Cardiac fibroblast (primary cell): ENCODE measurements around the gene IFI27L2.
A peak's percentile ranks its signal among the peaks of the same experiment; 100 is the strongest.

Source experiments
- DNase-seq, 2 donors: peaks; one replicate each; pipeline versions ENCODE4 v3.0.0 to v3.0.0-alpha.2; 2010; ENCODE audit warnings: low read depth in 2 of 2
- H3K4me3 ChIP-seq, 2 donors: replicated peaks in 1 of 2; 1 replicate in 1 of 2; 2 replicates in 1 of 2; pipeline ENCODE4 v1.5.1; 2011; ENCODE audit warnings: low read depth in 2 of 2, low read length in 2 of 2, mild to moderate bottlenecking in 2 of 2, moderate library complexity in 1 of 2
- CTCF ChIP-seq: IDR thresholded peaks from one replicate; pipeline ENCODE4 v1.5.1; 2011; ENCODE audit warnings: low read depth, mild to moderate bottlenecking, low read length, inconsistent platforms

IFI27L2 gene

GRCh38 chr14:94143239-94143638 is 13.8 kb upstream of the IFI27L2 start:
- no peak overlapping the region for H3K4me3 ChIP-seq
- no peak for DNase-seq
- peak; percentile 48 for TF ChIP-seq CTCF

- TF ChIP-seq CTCF: no peak
- DNase-seq: no peak
These were observed 13.4 kb upstream of the IFI27L2 start for GRCh38 chr14:94142836-94143235.

GRCh38 chr14:94142247-94142646 is 12.8 kb upstream of the IFI27L2 start:
- no peak overlapping the region for H3K4me3 ChIP-seq
- DNase-seq: no peak
- no peak for TF ChIP-seq CTCF

More at GRCh38 chr14:94142836-94143235, 13.4 kb upstream of the IFI27L2 start:
- H3K4me3 ChIP-seq: no peak overlapping the region

GRCh38 chr14:94139421-94139820 is 10.0 kb upstream of the IFI27L2 start:
- TF ChIP-seq CTCF: no peak
- H3K4me3 ChIP-seq: no peak overlapping the region
- DNase-seq: no peak

GRCh38 chr14:94139006-94139405 is 9.6 kb upstream of the IFI27L2 start:
- TF ChIP-seq CTCF: no peak
- no peak for DNase-seq

GRCh38 chr14:94138251-94138650 is 8.8 kb upstream of the IFI27L2 start:
- no peak for TF ChIP-seq CTCF
- DNase-seq: no peak
- H3K4me3 ChIP-seq: no peak overlapping the region

More at GRCh38 chr14:94139006-94139405, 9.6 kb upstream of the IFI27L2 start:
- no peak overlapping the region for H3K4me3 ChIP-seq
